HEK293 (cell line): ENCODE results near the gene CFAP300.

Experiments
- CTCF ChIA-PET: fragments of 350-600 bp; formaldehyde crosslinking; extraction: SDS; loops from one replicate; lab custom pipeline; 2021; ENCODE audit warnings: antibody characterized with exemption; lab: Yijun Ruan, JAX
- POLR2A ChIA-PET: fragments of 300-600 bp; formaldehyde crosslinking; extraction: SDS; loops from one replicate; lab custom pipeline; 2020; ENCODE audit warnings: antibody characterized with exemption, inconsistent platforms; lab: Yijun Ruan, JAX
- H3K27ac ChIP-seq: fragments of 200-500 bp; sonication (Bioruptor generic); 2 replicates; pipeline ENCODE4 v1.5.1; 2014; ENCODE audit warnings: low read depth, low read length, control low read depth, inconsistent platforms; ENCODE audit errors: extremely low read depth
- H3K36me3 ChIP-seq, 2 experiments: fragments of 200-500 bp in 1 of 2; sonication (Bioruptor generic) in 1 of 2; 1 replicate in 1 of 2; 2 replicates in 1 of 2; pipeline ENCODE4 v1.5.1; 2014 to 2017; ENCODE audit warnings: inconsistent platforms in 2 of 2, low read length in 2 of 2; ENCODE audit not compliant: control insufficient read depth in 2 of 2, insufficient read depth in 1 of 2
- H3K4me1 ChIP-seq: fragments of 200-500 bp; sonication (Bioruptor generic); 2 replicates; pipeline ENCODE4 v1.5.1; 2014; ENCODE audit warnings: mild to moderate bottlenecking, low read length, inconsistent platforms; ENCODE audit not compliant: control insufficient read depth, insufficient read depth
- H3K4me3 ChIP-seq: 2 replicates; pipeline ENCODE4 v1.5.1; 2011; ENCODE audit warnings: low read depth, mild to moderate bottlenecking, control low read depth, low read length, moderate library complexity
- H3K9me3 ChIP-seq: fragments of 200-500 bp; sonication (Bioruptor generic); 2 replicates; pipeline ENCODE4 v1.5.1; 2014; ENCODE audit warnings: low read depth, low read length, inconsistent platforms; ENCODE audit not compliant: control insufficient read depth, insufficient read depth
- OVOL3 ChIP-seq: fragments of 450-650 bp; formaldehyde crosslinking; IDR thresholded peaks from 2 replicates; pipeline ENCODE4 v1.5.1; 2016; ENCODE audit warnings: missing biosample characterization, missing genetic modification characterization
- TCF7L2 ChIP-seq: IDR thresholded peaks from 2 replicates; pipeline ENCODE4 v1.6.1; 2011; ENCODE audit warnings: low read depth, mild to moderate bottlenecking, inconsistent platforms, low read length, moderate library complexity, borderline replicate concordance
- ZBTB8A ChIP-seq: fragments of 450-650 bp; formaldehyde crosslinking; IDR thresholded peaks from 2 replicates; pipeline ENCODE4 v1.5.1; 2016; ENCODE audit warnings: missing biosample characterization, missing genetic modification characterization
- ZFP69B ChIP-seq: fragments of 450-650 bp; formaldehyde crosslinking; IDR thresholded peaks from 2 replicates; pipeline ENCODE4 v1.5.1; 2016; ENCODE audit warnings: missing biosample characterization, missing genetic modification characterization
- ZNF114 ChIP-seq: fragments of 450-650 bp; formaldehyde crosslinking; IDR thresholded peaks from 2 replicates; pipeline ENCODE4 v1.5.0; 2017; ENCODE audit warnings: missing biosample characterization, missing genetic modification characterization
- ZNF140 ChIP-seq: fragments of 450-650 bp; formaldehyde crosslinking; IDR thresholded peaks from 2 replicates; pipeline ENCODE4 v1.5.1; 2016; ENCODE audit warnings: missing biosample characterization, missing genetic modification characterization
- ZNF16 ChIP-seq: fragments of 450-650 bp; formaldehyde crosslinking; IDR thresholded peaks from 2 replicates; pipeline ENCODE4 v1.5.1; 2016; ENCODE audit warnings: low read depth, missing biosample characterization, missing genetic modification characterization
- ZNF2 ChIP-seq: fragments of 450-650 bp; formaldehyde crosslinking; IDR thresholded peaks from 2 replicates; pipeline ENCODE4 v1.5.1; 2016; ENCODE audit warnings: missing biosample characterization, missing genetic modification characterization
- ZNF23 ChIP-seq: fragments of 450-650 bp; formaldehyde crosslinking; IDR thresholded peaks from 2 replicates; pipeline ENCODE4 v1.5.1; 2016; ENCODE audit warnings: missing biosample characterization, missing genetic modification characterization, borderline replicate concordance
- ZNF510 ChIP-seq: fragments of 450-650 bp; formaldehyde crosslinking; IDR thresholded peaks from 2 replicates; pipeline ENCODE4 v1.5.1; 2018; ENCODE audit warnings: mild to moderate bottlenecking, missing genetic modification characterization, missing biosample characterization; ENCODE audit not compliant: insufficient replicate concordance
- ZNF555 ChIP-seq: fragments of 450-650 bp; formaldehyde crosslinking; conservative IDR thresholded peaks from 2 replicates; pipeline ENCODE4 v1.5.1; 2017; ENCODE audit warnings: missing biosample characterization, mild to moderate bottlenecking, missing genetic modification characterization, inconsistent platforms
- ZNF596 ChIP-seq: fragments of 450-650 bp; IDR thresholded peaks from 2 replicates; pipeline ENCODE4 v1.5.0; 2018; ENCODE audit warnings: missing biosample characterization, mild to moderate bottlenecking, missing genetic modification characterization, moderate library complexity
- ZNF624 ChIP-seq: fragments of 450-650 bp; formaldehyde crosslinking; IDR thresholded peaks from 2 replicates; pipeline ENCODE4 v1.5.1; 2017; ENCODE audit warnings: missing biosample characterization, missing genetic modification characterization
- ZNF670 ChIP-seq: fragments of 450-650 bp; formaldehyde crosslinking; IDR thresholded peaks from 2 replicates; pipeline ENCODE4 v1.5.1; 2016; ENCODE audit warnings: missing biosample characterization, missing genetic modification characterization, low read depth
- ZNF76 ChIP-seq: fragments of 450-650 bp; formaldehyde crosslinking; IDR thresholded peaks from 2 replicates; pipeline ENCODE4; 2016; ENCODE audit warnings: low read depth, missing biosample characterization, missing genetic modification characterization, borderline replicate concordance
- ZSCAN23 ChIP-seq: fragments of 450-650 bp; formaldehyde crosslinking; IDR thresholded peaks from 2 replicates; pipeline ENCODE4 v1.5.1; 2016; ENCODE audit warnings: missing biosample characterization, missing genetic modification characterization
- ZSCAN30 ChIP-seq: fragments of 450-650 bp; IDR thresholded peaks from 2 replicates; pipeline ENCODE4 v1.5.1; 2018; ENCODE audit warnings: missing biosample characterization, mild to moderate bottlenecking, missing genetic modification characterization, moderate library complexity
- TF ChIP-seq, protein P1 (sequence below): fragments of 450-650 bp; formaldehyde crosslinking; IDR thresholded peaks from 2 replicates; pipeline ENCODE4 v1.5.1; 2016; ENCODE audit warnings: missing biosample characterization, missing genetic modification characterization
- TF ChIP-seq, protein P2 (sequence below): fragments of 450-650 bp; formaldehyde crosslinking; IDR thresholded peaks from 2 replicates; pipeline ENCODE4 v1.5.1; 2016; ENCODE audit warnings: missing biosample characterization, missing genetic modification characterization
- TF ChIP-seq, protein P3 (sequence below): fragments of 450-650 bp; formaldehyde crosslinking; IDR thresholded peaks from 2 replicates; pipeline ENCODE4 v1.5.1; 2017; ENCODE audit warnings: missing biosample characterization, missing genetic modification characterization
- TF ChIP-seq, protein P4 (sequence below): fragments of 450-650 bp; formaldehyde crosslinking; IDR thresholded peaks from 2 replicates; pipeline ENCODE4 v1.5.1; 2016; ENCODE audit warnings: missing biosample characterization, missing genetic modification characterization

Gene CFAP300

DNA sequence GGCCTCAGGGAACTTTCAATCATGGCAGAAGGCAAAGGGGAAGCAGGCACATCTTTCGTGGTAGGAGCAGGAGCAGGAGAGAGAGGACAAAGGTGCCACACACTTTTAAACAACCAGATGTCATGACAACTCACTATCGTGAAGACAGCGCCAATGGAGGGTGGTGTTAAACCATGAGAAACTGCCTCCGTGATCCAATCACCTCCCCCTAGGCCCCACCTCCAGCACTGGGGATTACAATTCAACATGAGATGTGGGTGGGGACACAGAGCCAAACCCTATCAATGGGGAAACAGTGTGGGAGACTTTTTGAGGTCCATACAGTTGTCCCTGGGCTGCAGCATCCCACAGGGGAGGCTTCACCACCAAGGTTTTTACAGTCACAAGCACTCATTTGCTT, 41.9 kb upstream of the CFAP300 start:
- ChIA-PET CTCF (interaction anchor here (0.7 to 10.7 kb wide), 5 partner anchors 10 to 385 kb away, joined by 3 to 196 read pairs (median 5); no protein-coding TSS in a partner anchor), POLR2A (no interaction called here)
- H3K36me3 ChIP-seq = no peaks in the 10 kb centered on the region

DNA sequence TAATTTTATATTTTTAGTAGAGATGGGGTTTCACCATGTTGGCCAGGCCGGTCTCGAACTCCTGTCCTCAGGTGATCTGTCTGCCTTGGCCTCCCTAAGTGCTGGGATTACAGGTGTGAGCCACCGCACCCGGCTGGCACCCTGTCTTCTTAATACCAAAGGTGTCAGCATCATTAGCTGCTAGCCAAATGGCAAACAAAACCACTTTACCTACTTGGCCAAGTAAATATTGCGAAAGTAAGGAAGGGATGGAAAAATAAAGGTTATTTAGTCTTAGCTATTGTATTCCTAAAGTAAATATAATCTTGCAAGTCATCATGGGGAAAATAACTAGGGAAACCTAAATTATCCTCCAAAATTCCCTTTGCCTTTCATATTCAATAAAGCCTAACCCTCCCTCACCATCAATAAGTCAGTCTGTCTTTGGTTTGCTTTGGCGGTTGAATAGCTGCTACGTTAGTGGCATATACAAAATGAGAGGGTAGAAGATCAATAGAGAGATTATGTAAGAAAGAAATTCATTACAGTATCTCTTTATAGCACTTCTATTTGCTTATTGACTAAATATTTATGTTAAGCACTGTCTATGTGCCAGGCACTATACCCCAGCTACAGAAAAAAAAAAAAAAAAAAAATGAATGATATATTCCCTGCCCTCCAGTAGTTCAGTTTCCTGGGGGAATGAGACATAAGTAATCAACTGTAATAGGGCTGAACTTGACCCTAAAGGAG, 40.2 kb upstream of the CFAP300 start:
- no peak overlapping the region for H3K27ac ChIP-seq
- ChIA-PET POLR2A (interaction anchor here (1.0 kb wide), 2 partner anchors 92 to 146 kb away, joined by 3 read pairs; partner anchors contain the start of gene CEP126), CTCF (interaction anchor here (0.6 to 10.7 kb wide), 34 partner anchors 8 to 585 kb away, joined by 3 to 196 read pairs (median 4); partner anchors contain the start of gene CEP126)
- no peaks in the 10 kb centered on the region for H3K36me3 ChIP-seq
- TF ChIP-seq ZNF114 (tag by site-specific recombination) (no peak), ZNF510 (tag by site-specific recombination) (no peak), TCF7L2 (no peak), ZNF140 (no peak), ZNF16 (tag by site-specific recombination) (no peak), ZNF670 (no peak), ZNF2 (tag by site-specific recombination) (no peak), ZFP69B (no peak), ZNF23 (tag by site-specific recombination) (no peak)
- TF ChIP-seq, protein P1, sequence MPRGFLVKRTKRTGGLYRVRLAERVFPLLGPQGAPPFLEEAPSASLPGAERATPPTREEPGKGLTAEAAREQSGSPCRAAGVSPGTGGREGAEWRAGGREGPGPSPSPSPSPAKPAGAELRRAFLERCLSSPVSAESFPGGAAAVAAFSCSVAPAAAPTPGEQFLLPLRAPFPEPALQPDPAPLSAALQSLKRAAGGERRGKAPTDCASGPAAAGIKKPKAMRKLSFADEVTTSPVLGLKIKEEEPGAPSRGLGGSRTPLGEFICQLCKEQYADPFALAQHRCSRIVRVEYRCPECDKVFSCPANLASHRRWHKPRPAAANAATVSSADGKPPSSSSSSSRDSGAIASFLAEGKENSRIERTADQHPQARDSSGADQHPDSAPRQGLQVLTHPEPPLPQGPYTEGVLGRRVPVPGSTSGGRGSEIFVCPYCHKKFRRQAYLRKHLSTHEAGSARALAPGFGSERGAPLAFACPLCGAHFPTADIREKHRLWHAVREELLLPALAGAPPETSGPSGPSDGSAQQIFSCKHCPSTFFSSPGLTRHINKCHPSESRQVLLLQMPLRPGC (tag by site-specific recombination) = no peak
- TF ChIP-seq, protein P2, sequence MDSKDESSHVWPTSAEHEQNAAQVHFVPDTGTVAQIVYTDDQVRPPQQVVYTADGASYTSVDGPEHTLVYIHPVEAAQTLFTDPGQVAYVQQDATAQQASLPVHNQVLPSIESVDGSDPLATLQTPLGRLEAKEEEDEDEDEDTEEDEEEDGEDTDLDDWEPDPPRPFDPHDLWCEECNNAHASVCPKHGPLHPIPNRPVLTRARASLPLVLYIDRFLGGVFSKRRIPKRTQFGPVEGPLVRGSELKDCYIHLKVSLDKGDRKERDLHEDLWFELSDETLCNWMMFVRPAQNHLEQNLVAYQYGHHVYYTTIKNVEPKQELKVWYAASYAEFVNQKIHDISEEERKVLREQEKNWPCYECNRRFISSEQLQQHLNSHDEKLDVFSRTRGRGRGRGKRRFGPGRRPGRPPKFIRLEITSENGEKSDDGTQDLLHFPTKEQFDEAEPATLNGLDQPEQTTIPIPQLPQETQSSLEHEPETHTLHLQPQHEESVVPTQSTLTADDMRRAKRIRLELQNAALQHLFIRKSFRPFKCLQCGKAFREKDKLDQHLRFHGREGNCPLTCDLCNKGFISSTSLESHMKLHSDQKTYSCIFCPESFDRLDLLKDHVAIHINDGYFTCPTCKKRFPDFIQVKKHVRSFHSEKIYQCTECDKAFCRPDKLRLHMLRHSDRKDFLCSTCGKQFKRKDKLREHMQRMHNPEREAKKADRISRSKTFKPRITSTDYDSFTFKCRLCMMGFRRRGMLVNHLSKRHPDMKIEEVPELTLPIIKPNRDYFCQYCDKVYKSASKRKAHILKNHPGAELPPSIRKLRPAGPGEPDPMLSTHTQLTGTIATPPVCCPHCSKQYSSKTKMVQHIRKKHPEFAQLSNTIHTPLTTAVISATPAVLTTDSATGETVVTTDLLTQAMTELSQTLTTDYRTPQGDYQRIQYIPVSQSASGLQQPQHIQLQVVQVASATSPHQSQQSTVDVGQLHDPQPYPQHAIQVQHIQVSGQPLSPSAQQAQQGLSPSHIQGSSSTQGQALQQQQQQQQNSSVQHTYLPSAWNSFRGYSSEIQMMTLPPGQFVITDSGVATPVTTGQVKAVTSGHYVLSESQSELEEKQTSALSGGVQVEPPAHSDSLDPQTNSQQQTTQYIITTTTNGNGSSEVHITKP (tag by site-specific recombination) = no peak
- H3K9me3 ChIP-seq = no peaks in the 10 kb centered on the region
- no peaks in the 10 kb centered on the region for H3K4me1 ChIP-seq
- H3K4me3 ChIP-seq = no peak overlapping the region

More for the DNA sequence above, 41.9 kb upstream of the CFAP300 start:
- TF ChIP-seq ZSCAN23 (tag by site-specific recombination) (no peak), ZSCAN30 (tag by site-specific recombination) (no peak), ZNF23 (tag by site-specific recombination) (no peak), ZNF555 (tag by site-specific recombination) (no peak), ZNF596 (tag by site-specific recombination) (no peak), ZNF624 (tag by site-specific recombination) (no peak), OVOL3 (tag by site-specific recombination) (no peak), ZBTB8A (no peak), ZNF76 (tag by site-specific recombination) (no peak)
- TF ChIP-seq, protein P3, sequence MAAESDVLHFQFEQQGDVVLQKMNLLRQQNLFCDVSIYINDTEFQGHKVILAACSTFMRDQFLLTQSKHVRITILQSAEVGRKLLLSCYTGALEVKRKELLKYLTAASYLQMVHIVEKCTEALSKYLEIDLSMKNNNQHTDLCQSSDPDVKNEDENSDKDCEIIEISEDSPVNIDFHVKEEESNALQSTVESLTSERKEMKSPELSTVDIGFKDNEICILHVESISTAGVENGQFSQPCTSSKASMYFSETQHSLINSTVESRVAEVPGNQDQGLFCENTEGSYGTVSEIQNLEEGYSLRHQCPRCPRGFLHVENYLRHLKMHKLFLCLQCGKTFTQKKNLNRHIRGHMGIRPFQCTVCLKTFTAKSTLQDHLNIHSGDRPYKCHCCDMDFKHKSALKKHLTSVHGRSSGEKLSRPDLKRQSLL (tag by site-specific recombination) = no peak
- TF ChIP-seq, protein P4, sequence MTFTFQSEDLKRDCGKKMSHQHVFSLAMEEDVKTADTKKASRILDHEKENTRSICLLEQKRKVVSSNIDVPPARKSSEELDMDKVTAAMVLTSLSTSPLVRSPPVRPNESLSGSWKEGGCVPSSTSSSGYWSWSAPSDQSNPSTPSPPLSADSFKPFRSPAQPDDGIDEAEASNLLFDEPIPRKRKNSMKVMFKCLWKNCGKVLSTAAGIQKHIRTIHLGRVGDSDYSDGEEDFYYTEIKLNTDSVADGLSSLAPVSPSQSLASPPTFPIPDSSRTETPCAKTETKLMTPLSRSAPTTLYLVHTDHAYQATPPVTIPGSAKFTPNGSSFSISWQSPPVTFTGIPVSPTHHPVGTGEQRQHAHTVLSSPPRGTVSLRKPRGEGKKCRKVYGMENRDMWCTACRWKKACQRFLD (tag by site-specific recombination) = no peak
- H3K4me1 ChIP-seq = no peaks in the 10 kb centered on the region
- H3K9me3 ChIP-seq = no peaks in the 10 kb centered on the region
- H3K4me3 ChIP-seq = no peak overlapping the region
- no peak overlapping the region for H3K27ac ChIP-seq
